ENCODE measurements around the gene HTT. TPM values are rescaled to one million over a fixed set of nuclear protein-coding genes. Genes with fewer than 3 reads are reported as not detected.

Gene HTT
- polyA plus RNA-seq, 1 donor from 2014 or later: 10.0 TPM

DNA sequence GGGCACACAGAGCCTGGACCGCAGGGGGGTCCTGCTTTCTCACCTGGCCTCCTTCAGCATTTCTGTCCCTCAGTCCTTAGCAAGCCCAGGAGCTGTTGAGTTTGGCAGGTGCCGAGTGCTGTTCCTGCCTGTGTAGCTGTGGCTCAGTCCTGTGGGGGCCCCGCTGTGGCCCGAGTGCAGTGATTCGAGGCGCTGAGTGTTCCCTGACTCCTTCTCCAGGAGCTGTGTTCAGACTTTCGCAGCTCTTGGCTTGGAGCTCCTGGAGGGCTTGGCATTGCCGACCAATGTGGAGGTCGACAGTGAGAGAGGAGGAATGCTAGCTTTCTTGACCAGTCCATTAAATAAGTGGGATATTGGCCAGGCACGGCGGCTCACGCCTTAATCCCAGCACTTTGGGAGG lies 124.4 kb downstream of the HTT start:
- H3K27me3 Mint-ChIP-seq: peaks cover 1% of the 10 kb centered on the region
- H3K36me3 Mint-ChIP-seq: no peaks in the 10 kb centered on the region
- H3K27ac Mint-ChIP-seq: no peak overlapping the region
- peaks cover 18 to 27% (median 21%) of the 10 kb centered on the region in 3 donors for H3K4me1 Mint-ChIP-seq
- H3K9me3 Mint-ChIP-seq: no peaks in the 10 kb centered on the region
- no peak overlapping the region for H3K4me3 Mint-ChIP-seq

DNA sequence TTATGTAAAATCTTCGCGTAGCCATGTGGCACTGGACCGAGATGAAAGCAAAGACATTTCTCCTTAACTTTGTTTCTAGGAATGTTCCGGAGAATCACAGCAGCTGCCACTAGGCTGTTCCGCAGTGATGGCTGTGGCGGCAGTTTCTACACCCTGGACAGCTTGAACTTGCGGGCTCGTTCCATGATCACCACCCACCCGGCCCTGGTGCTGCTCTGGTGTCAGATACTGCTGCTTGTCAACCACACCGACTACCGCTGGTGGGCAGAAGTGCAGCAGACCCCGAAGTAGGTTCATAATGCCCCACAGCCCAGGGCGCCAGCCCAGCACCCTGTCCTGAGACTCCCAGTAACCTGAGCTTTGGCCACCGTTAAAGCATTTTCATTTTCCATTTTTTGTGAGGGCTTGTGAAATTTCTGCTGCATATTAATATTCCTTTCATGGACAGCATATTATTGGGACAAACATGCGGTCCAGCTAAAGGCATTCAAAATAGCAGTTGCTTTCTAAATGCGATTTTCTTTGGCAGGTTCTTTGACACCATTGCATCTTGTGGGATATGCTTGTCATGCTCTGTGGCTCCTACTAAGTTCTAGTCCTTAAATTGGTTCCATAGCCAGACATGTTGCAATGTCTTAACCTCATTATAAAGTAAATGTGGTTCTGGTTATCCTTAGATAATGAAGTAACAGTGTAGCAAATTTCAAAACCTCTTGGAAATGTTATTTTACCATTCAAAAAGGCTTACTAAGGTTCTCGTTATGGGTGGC lies 125.4 kb downstream of the HTT start:
- Mint-ChIP-seq H3K4me1 (peaks cover 20 to 27% (median 21%) of the 10 kb centered on the region in 3 donors), H3K27me3 (peaks cover 1% of the 10 kb centered on the region), H3K9me3 (no peaks in the 10 kb centered on the region), H3K4me3 (no peak overlapping the region), H3K36me3 (no peaks in the 10 kb centered on the region), H3K27ac (no peak overlapping the region)

DNA sequence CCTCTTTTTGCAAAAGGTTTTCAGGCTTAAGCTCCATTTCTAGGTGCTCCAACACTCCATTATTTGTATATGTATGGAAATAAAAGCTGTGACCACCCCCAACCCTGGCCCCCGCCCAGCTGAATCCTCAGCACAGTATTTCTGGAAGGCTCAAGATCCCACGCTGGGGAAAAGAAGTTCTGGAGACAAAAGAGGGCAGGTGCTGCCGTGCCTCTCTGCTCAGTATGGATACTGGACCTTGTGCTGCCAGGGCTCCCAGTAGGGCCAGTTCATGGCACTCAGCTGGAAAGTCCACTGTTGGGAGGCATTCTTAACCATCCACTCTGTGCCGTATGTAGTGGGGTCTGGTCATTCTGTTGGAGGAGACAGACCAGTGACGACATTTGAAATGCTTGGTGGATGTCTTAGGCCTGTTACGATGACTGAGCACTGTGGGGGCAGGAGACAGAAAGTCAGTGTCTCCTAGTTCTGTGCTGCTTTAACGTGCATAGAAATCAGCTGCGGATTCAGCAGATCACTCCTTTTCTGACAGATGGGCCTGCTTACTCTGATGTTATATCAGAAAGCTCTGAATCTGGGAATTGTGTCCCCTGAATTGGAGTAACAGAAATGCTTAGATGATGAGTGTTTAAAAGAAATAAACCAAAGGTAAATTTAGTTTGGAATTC lies 126.1 kb downstream of the HTT start:
- Mint-ChIP-seq H3K4me1 (peaks cover 20 to 27% (median 21%) of the 10 kb centered on the region in 3 donors), H3K36me3 (no peaks in the 10 kb centered on the region), H3K27me3 (peaks cover 1% of the 10 kb centered on the region), H3K4me3 (no peak overlapping the region), H3K9me3 (no peaks in the 10 kb centered on the region), H3K27ac (no peak overlapping the region)

DNA sequence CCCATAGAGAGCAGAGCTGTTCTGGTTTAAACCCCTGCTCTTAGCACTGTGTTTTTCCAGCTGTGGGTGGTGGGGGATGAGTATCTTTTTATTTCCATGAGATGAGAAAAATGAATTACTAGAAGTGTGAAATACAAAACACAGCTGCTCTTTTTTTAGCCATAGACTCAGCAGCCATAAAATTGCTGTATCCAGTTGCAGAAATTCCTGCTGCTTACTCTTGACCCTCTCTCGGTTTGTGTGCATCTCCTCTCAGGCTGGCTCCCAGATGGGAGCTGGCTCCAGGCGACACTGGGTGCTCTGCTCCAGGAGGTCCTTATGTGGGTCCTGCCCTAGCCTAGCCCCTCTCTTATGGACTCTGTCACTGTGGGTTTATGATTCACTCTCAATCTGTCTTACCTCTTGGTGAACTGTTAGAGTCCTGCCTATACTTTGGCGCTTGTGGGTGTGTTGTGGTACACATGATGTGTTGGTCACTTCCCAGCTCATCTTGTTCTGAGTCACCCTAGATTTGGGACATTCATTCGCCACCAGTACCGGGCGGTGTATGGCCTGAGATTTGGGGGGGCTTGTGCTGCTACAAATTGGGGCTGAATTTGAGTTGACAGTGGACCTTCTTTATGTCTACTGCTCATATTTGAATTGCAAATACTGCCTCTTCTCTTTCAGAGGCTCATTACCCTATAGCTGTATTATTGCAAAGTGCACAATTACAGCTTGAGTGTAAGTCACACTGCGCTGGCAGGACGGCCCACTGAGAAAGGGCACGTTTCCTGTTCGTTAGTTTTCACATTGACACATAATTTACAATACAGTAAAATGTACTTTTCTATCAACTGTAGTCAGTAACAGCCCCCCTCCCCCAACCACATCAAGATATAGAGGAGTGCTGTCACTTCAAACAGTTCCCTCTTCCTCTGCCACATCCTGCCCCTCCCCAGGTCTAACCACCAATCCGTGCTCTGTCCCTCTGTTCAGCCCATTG lies 127.5 kb downstream of the HTT start:
- Mint-ChIP-seq H3K4me1 (peaks cover 20 to 23% (median 21%) of the 10 kb centered on the region in 3 donors), H3K27me3 (peaks cover 1% of the 10 kb centered on the region), H3K27ac (peak overlapping the region; percentile 34 to 90 (median 71)), H3K36me3 (peaks cover 1% of the 10 kb centered on the region), H3K4me3 (peak overlapping the region in 3 of 4 donors; percentile 25 to 87 (median 35)), H3K9me3 (no peaks in the 10 kb centered on the region)

DNA sequence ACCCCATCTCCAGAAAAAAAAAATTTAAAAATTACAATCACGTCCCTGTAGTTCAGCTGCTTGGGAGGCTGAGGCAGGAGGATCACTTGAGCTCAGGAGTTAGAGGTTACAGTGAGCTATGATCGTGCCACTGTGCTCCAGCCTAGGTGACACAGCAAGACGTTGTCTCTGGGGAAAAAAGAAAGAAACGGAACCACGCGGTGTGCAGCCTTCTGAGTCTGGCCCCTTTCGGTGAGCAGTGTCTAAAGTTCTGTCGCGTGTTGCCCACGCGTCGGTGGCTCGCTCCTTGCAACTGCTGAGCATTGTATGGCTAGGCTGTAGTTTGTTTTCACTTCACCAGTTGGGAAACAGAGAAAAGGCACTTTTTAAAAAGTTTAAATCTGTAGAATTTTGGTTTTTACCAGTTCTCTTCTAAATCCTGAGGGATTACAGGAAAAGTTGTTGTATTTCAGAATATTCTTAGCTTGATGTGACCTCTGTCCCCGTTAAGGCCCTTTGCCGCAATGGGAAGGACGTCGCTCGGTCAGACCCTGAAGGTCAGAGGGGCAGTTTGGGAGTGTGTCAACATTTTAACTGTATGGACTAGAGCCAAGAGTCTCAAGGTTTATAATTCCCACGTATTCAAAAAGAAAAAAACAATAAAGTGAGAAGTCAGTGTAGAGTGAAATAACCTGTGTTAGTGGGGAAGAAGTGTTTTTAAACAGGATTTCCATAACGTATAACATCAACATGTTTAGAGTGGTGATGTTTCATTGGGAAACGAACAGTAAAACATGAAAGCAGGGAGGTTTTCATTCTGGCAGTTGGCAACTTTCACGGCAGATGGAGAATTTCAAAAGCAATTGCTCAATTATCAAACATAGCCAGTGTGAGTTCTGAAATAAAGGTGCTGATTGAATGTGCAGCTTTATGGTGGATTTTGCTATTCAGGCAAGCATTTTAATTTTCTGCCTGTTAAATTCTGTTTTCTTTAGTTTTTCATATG lies 128.6 kb downstream of the HTT start:
- peak overlapping the region in 2 of 4 donors; percentile 35 to 87 for H3K4me3 Mint-ChIP-seq
- no peaks in the 10 kb centered on the region for H3K9me3 Mint-ChIP-seq
- H3K27me3 Mint-ChIP-seq: peaks cover 1% of the 10 kb centered on the region
- H3K27ac Mint-ChIP-seq: peak overlapping the region; percentile 34 to 90 (median 42)
- H3K4me1 Mint-ChIP-seq: peaks cover 20 to 21% (median 21%) of the 10 kb centered on the region in 3 donors
- peaks cover 3% of the 10 kb centered on the region for H3K36me3 Mint-ChIP-seq

DNA sequence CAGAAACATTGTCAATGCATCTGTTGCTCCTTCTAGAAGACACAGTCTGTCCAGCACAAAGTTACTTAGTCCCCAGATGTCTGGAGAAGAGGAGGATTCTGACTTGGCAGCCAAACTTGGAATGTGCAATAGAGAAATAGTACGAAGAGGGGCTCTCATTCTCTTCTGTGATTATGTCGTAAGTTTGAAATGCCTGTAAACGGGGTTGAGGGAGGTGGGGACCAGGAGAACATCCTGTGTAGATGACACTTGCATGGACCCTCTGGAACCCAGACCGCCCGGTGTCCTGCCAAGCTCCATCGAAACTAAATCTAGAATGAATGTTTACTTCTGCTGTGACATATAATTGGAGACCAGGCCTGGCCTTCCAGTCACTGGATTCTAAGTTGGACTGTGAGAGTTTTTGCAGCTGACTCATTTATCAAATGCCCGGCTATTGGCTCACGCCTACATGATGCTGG lies 129.5 kb downstream of the HTT start:
- H3K9me3 Mint-ChIP-seq: no peaks in the 10 kb centered on the region
- H3K4me3 Mint-ChIP-seq: peak overlapping the region in 1 of 4 donors; percentile 27
- peaks cover 20 to 21% (median 21%) of the 10 kb centered on the region in 3 donors for H3K4me1 Mint-ChIP-seq
- peaks cover 1% of the 10 kb centered on the region for H3K27me3 Mint-ChIP-seq
- H3K36me3 Mint-ChIP-seq: peaks cover 3% of the 10 kb centered on the region
- H3K27ac Mint-ChIP-seq: no peak overlapping the region

DNA sequence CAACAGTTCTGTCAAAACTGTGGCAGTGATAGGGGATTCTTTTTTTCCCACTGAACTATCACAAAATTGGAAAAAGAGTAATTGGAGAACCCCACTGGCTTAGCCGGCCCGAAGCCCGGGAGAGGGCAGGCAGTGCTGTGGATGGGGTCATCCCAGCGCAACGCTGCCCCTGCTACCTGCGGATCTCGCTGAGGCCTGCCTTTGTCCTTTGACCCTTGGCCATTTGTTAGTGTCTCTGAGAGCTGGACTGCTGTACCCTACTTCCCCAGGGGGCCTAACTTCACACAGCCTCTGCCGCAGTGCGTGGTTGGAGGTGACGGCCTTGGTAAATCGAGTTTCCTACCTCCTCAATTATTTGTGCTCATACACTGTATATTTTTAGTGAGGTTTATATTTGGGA lies 131.5 kb downstream of the HTT start:
- Mint-ChIP-seq H3K36me3 (peaks cover 3% of the 10 kb centered on the region), H3K27ac (peak overlapping the region in 1 of 3 donors; percentile 43), H3K4me3 (no peak overlapping the region), H3K27me3 (peaks cover 1% of the 10 kb centered on the region), H3K9me3 (no peaks in the 10 kb centered on the region), H3K4me1 (peaks cover 20 to 21% (median 21%) of the 10 kb centered on the region in 3 donors)

DNA sequence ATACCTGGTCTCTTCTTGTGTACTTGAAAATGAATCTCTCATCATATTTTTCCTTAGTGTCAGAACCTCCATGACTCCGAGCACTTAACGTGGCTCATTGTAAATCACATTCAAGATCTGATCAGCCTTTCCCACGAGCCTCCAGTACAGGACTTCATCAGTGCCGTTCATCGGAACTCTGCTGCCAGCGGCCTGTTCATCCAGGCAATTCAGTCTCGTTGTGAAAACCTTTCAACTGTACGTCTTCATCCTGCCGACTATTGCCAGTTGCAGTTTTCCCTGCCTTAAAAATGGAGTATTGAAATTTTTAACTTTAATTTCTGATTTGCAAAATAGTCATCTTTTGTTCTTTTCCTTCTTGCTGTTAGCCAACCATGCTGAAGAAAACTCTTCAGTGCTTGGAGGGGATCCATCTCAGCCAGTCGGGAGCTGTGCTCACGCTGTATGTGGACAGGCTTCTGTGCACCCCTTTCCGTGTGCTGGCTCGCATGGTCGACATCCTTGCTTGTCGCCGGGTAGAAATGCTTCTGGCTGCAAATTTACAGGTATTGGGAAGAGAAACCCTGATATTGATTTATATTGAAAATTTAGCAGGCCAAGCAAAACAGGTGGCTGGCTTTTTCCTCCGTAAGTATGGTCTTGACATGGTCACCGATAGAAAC lies 132.1 kb downstream of the HTT start:
- H3K4me1 Mint-ChIP-seq: peaks cover 19% of the 10 kb centered on the region in 3 donors
- no peaks in the 10 kb centered on the region for H3K9me3 Mint-ChIP-seq
- H3K27me3 Mint-ChIP-seq: peaks cover 1% of the 10 kb centered on the region
- H3K4me3 Mint-ChIP-seq: no peak overlapping the region
- peaks cover 3% of the 10 kb centered on the region for H3K36me3 Mint-ChIP-seq
- peak overlapping the region in 1 of 3 donors; percentile 43 for H3K27ac Mint-ChIP-seq

DNA sequence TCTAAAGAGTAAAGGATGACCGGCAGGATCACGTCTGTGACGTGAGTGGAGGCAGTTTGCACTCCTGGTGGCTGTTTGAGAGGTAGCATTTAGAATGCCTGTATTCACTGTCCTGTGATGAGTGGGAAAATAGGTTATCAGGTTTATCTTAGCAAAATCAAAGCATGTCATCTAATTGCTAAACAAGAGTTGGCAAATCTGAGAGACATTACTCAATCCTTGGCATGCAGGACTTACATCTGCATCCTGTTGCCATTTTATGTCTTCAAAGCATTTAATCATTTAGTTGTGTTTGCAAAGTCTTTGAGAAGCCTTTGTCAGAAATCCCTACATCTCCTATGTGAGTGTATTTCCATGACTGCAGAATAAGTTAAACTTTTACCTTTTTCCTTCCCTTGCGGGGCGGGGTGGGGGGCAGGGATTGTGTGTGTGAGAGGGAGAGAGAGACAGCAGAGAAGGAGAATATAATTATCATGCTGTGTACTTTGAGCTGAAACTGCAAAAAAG lies 133.1 kb downstream of the HTT start:
- Mint-ChIP-seq H3K36me3 (peaks cover 3% of the 10 kb centered on the region), H3K4me1 (peaks cover 9 to 10% (median 9%) of the 10 kb centered on the region in 3 donors), H3K9me3 (no peaks in the 10 kb centered on the region), H3K27ac (no peak overlapping the region), H3K4me3 (no peak overlapping the region), H3K27me3 (peaks cover 1% of the 10 kb centered on the region)

DNA sequence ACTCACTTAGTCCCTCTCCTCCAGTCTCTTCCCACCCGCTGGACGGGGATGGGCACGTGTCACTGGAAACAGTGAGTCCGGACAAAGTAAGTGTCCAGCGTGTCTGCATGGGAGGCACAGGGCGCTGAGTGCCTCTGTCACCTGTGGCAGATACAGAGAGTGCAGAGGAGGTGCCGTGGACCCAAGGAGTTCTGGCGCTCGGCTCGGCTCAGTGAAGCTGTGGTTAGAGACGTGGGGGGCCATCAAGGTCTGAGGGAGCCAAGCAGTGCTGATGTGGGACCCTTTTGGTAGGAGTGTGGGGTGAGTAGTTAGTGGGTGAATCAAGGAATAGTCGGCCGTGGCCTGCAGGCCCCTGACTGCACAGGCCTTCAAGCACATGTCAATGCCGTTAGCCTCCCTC lies 134.3 kb downstream of the HTT start:
- Mint-ChIP-seq H3K36me3 (peaks cover 3% of the 10 kb centered on the region), H3K27ac (no peak overlapping the region)

DNA sequence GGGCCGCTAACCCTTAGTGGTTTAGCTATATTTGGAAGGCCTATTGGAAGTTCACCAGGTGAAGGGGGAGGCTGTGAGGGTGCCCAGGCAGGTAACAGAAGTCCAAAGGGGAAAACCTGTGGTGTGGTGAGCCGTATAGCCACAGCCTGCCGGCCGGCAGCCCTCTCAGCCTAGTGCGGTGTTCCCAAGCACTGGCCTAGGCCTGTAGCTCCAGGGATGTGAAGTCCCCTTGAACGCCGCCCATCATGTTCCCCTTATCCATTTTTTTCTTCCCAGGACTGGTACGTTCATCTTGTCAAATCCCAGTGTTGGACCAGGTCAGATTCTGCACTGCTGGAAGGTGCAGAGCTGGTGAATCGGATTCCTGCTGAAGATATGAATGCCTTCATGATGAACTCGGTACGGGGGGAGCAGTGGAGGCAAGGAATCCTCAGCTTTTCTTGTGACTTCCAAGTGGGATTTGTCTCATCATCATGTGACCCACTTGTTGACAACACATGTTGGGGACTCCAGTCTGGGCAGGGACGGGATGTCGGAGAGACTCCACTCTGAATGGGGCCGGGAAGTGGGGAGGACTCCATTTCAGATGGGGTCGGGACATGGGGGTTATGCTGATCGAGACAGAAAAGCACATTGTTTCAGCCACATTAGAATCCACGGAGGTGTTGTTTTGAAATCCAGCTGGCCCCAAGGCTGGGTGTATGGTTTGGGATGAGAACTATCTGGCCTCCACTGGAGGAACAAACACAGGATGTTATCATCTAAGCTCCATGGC lies 135.3 kb downstream of the HTT start:
- Mint-ChIP-seq H3K9me3 (no peaks in the 10 kb centered on the region), H3K27ac (peak overlapping the region in 1 of 3 donors; percentile 9), H3K36me3 (peaks cover 7% of the 10 kb centered on the region), H3K4me1 (no peaks in the 10 kb centered on the region), H3K27me3 (no peaks in the 10 kb centered on the region), H3K4me3 (no peak overlapping the region)

More for the DNA sequence above, 134.3 kb downstream of the HTT start:
- H3K4me3 Mint-ChIP-seq: no peak overlapping the region
- H3K27me3 Mint-ChIP-seq: no peaks in the 10 kb centered on the region
- peaks cover 0 to 2% (median 0%) of the 10 kb centered on the region in 3 donors for H3K4me1 Mint-ChIP-seq
- no peaks in the 10 kb centered on the region for H3K9me3 Mint-ChIP-seq

DNA sequence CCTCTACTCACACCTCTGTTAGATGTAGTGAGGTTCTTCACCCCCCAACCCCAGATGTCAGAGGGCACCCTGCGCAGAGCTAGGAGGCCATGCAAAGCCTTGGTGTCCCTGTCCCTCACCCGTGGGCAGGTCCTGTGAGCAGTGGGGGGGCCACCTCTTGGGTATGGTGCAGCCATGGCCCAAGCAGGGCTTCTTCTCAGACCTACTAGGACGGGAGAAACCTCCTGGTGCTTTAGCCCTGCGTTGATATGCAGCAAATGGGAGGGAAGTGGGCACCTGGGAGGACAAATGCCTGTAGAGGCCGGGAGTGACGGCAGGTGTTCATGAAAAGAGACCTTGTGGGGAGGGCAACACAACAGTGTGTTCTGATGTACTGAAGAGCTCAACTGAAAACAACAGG lies 136.0 kb downstream of the HTT start:
- Mint-ChIP-seq H3K9me3 (no peaks in the 10 kb centered on the region), H3K27ac (no peak overlapping the region), H3K4me1 (no peaks in the 10 kb centered on the region), H3K4me3 (no peak overlapping the region), H3K36me3 (peaks cover 7% of the 10 kb centered on the region), H3K27me3 (no peaks in the 10 kb centered on the region)

Data from IgD-negative memory B cell (primary cell).